ENCODE data around the gene GDF7. TPM values are rescaled to one million over a fixed set of nuclear protein-coding genes. Genes with fewer than 3 reads are reported as not detected.

GDF7 gene
- total and polyA plus RNA-seq, 4 donors = 0.89 to 7.2 (median 3.3) TPM

GRCh38 chr2:20680744-20681375, 13.9 kb downstream of the GDF7 start:
- H3K27ac ChIP-seq (ENCODE audit: low read depth in 1 of 2, low read length in 2 of 2) = no peak overlapping the region
- no peak overlapping the region for H3K4me3 ChIP-seq (ENCODE audit: low read depth in 1 of 3, low read length in 3 of 3)
- H3K4me1 ChIP-seq (ENCODE audit: control insufficient read depth in 4 of 4, insufficient read depth in 4 of 4, low read length in 3 of 4) = peaks cover 9 to 45% (median 38%) of the 10 kb centered on the region in 4 donors
- WGBS = 92% methylated on average over 10 of the region's 10 CpGs
- H3K36me3 ChIP-seq (ENCODE audit: control insufficient read depth in 4 of 4, insufficient read depth in 3 of 4, low read depth in 1 of 4, low read length in 3 of 4) = no peaks in the 10 kb centered on the region
- no peaks in the 10 kb centered on the region for H3K27me3 ChIP-seq (ENCODE audit: control insufficient read depth in 4 of 4, insufficient read depth in 4 of 4, low read length in 3 of 4)
- H3K9me3 ChIP-seq (ENCODE audit: control insufficient read depth in 4 of 4, low read length in 3 of 4) = no peaks in the 10 kb centered on the region
- no peak overlapping the region for H3K9ac ChIP-seq (ENCODE audit: low read depth in 1 of 2, low read length in 2 of 2)
- TF ChIP-seq YY1 (IDR thresholded peaks at IDR 0.05) = no peak
- no peak for TF ChIP-seq SP1 (IDR thresholded peaks at IDR 0.05)
- no peak for TF ChIP-seq FOXA2 (IDR thresholded peaks at IDR 0.05)
- no peak for TF ChIP-seq HNF4G (IDR thresholded peaks at IDR 0.05)
- TF ChIP-seq RXRA (IDR thresholded peaks at IDR 0.05) = no peak
- no peak for TF ChIP-seq GABPA (IDR thresholded peaks at IDR 0.05 in 1 of 2, conservative IDR thresholded peaks at IDR 0.05 in 1 of 2)
- no peak for TF ChIP-seq RAD21 (IDR thresholded peaks at IDR 0.05)
- TF ChIP-seq NR2F2 (IDR thresholded peaks at IDR 0.05) = no peak
- no peak for TF ChIP-seq REST (IDR thresholded peaks at IDR 0.05)
- no peak for TF ChIP-seq TAF1 (conservative IDR thresholded peaks at IDR 0.05)
- TF ChIP-seq CTCF (IDR thresholded peaks at IDR 0.05; ENCODE audit: low read depth, low read length, missing input control) = no peak
- TF ChIP-seq JUND (IDR thresholded peaks at IDR 0.05) = no peak
- TF ChIP-seq HNF4A (conservative IDR thresholded peaks at IDR 0.05) = no peak
- no peak for TF ChIP-seq ATF3 (IDR thresholded peaks at IDR 0.05)
- DNase-seq (ENCODE audit: low spot score) = no peak

- WGBS = 57% methylated on average over 7 of the region's 7 CpGs
- H3K9ac ChIP-seq (ENCODE audit: low read depth in 1 of 2, low read length in 2 of 2) = no peak overlapping the region
- peaks cover 3 to 34% (median 27%) of the 10 kb centered on the region in 4 donors for H3K4me1 ChIP-seq (ENCODE audit: control insufficient read depth in 4 of 4, insufficient read depth in 4 of 4, low read length in 3 of 4)
- no peaks in the 10 kb centered on the region for H3K27me3 ChIP-seq (ENCODE audit: control insufficient read depth in 4 of 4, insufficient read depth in 4 of 4, low read length in 3 of 4)
- H3K4me3 ChIP-seq (ENCODE audit: low read depth in 1 of 3, low read length in 3 of 3) = no peak overlapping the region
- DNase-seq (ENCODE audit: low spot score) = no peak
- peak; percentile 13 to 59 for TF ChIP-seq RXRA (IDR thresholded peaks at IDR 0.05)
- no peak for TF ChIP-seq REST (IDR thresholded peaks at IDR 0.05)
- TF ChIP-seq HNF4G (IDR thresholded peaks at IDR 0.05) = no peak
- TF ChIP-seq ZBTB33 (IDR thresholded peaks at IDR 0.05) = no peak
- peak; percentile 75 for TF ChIP-seq CTCF (IDR thresholded peaks at IDR 0.05; ENCODE audit: low read depth, low read length, missing input control)
- no peak for TF ChIP-seq GABPA (IDR thresholded peaks at IDR 0.05 in 1 of 2, conservative IDR thresholded peaks at IDR 0.05 in 1 of 2)
- no peak for TF ChIP-seq TAF1 (conservative IDR thresholded peaks at IDR 0.05)
- TF ChIP-seq RAD21 (IDR thresholded peaks at IDR 0.05) = peak; percentile 92 to 93
- no peak for TF ChIP-seq NR2F2 (IDR thresholded peaks at IDR 0.05)
- TF ChIP-seq HNF4A (conservative IDR thresholded peaks at IDR 0.05) = peak in 1 of 2 donors; percentile 25
- TF ChIP-seq JUND (IDR thresholded peaks at IDR 0.05) = no peak
- no peaks in the 10 kb centered on the region for H3K9me3 ChIP-seq (ENCODE audit: control insufficient read depth in 4 of 4, low read length in 3 of 4)
- peaks cover 0 to 2% (median 0%) of the 10 kb centered on the region in 4 donors for H3K36me3 ChIP-seq (ENCODE audit: control insufficient read depth in 4 of 4, insufficient read depth in 3 of 4, low read depth in 1 of 4, low read length in 3 of 4)
- H3K27ac ChIP-seq (ENCODE audit: low read depth in 1 of 2, low read length in 2 of 2) = no peak overlapping the region
Measured at GRCh38 chr2:20682167-20682920, 15.4 kb downstream of the GDF7 start.
